DMS53 (cell line): ENCODE data around the gene TTLL11.

Source experiments
- DNase-seq: peaks from one replicate; lab custom pipeline; 2025; lab: John Stamatoyannopoulos, UW

The TTLL11 gene

DNA sequence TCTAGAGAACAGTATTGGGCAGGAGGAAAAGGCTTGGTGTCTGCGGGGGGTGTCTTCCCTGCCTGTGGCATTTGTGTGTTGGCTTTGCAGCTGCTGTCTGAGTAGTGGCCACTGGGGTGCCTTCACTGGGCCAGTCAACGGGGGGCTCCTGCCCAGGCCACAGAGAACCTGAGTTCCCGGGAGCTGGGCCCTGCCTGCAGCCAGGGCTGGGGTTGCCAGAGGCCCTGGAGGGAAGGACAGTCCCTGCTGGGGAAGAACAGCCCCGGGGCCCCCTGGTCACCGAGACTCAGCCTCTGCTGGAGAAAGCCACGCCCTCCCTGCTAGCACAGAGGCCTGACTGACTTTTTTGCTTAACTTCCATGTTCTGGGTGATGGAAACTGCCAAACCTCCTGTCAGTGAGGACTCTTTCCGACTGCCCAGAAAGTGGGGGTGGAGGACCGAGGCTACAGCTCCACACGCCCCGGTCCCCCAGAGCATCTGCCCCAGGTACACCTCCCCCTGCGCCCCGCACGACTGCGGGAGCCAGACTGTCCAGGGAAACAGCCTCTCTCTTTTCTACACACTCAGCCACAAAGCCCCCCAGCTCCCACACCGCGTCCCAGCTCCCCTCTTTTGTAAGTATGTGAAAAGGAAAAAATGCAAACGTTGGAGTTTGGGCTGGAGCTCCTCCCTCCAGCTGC, 308.2 kb downstream of the TTLL11 start:
- no peak for DNase-seq

DNA sequence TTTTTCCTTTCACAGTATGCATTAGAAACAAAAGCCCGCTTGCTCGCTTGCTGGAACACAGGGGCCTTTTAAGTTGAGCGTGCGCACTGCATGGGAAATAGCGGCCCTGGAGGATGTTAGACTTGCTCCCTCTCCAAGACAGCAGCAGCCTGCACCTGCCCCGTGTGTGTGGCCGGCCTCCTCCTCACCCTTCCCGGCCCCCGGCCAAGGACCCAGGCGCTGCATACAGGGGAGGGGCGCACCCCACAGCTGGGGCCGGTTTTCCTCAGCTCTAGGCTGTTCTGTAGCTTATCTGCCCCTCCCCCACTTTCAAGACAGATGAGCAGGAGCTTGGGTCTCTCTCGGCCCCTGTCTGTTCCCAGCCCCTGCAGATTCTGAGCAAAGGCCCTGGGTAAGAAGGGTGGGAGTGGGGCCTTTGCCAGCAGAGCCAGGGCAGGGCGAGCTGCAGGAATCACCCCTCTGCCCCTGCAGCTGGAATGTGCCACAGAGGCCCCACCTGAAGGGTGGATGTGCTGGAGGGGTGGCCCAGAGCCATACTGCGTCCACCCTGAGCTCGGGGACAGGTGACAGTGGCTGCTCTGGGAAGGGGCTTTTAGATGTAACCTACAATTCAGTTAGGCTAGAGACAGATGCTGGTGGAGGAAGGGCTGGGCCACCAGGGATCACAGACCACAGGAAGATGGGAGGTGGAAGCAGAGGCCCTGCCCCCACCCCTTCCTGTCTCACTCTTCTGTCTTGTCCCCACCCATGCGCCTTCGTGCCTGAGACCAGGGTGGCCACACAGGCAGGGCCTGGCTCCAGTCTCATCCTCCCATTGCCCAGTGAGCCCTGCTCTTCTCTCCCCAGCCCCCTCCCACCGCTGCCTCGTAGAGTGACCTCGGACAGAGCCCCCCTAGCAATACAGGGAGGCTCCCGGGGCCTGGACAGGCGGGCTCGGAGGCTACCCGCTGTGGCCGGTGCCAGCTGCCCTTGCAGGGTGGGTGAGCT, 309.3 kb downstream of the TTLL11 start:
- no peak for DNase-seq

- no peak for DNase-seq
Observed at GRCh38 chr9:121783111-121783510, 310.0 kb downstream of the TTLL11 start.

DNA sequence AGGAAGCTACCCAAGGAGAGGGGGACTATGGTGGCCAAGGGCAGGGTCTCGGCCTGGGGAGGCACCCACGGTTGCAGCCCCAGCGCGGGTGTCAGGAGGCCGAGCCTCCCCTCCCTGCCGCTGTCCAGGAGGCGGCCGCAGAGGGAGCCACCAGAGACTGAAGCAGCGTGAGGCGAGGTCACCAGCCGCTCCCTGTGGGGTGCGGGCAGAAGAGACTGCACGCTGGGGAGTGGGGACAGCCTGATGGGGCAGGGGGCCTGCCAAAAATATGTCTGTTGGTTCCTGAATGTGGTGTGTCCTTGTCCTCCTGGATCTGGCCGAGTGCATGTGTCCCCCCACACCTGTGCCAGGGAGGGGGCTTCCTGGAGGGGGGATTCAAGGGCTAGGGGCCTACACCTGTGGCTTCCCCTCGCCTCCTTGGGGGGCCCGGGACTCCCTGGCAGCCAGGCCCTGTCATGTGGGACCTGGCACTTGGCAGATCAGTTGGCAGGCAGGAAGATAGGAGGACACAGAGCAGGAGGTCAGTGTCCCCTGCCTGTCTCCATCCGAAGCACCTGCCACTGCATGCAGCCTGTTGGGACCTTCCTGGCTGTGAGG, 310.5 kb downstream of the TTLL11 start:
- no peak for DNase-seq

DNA sequence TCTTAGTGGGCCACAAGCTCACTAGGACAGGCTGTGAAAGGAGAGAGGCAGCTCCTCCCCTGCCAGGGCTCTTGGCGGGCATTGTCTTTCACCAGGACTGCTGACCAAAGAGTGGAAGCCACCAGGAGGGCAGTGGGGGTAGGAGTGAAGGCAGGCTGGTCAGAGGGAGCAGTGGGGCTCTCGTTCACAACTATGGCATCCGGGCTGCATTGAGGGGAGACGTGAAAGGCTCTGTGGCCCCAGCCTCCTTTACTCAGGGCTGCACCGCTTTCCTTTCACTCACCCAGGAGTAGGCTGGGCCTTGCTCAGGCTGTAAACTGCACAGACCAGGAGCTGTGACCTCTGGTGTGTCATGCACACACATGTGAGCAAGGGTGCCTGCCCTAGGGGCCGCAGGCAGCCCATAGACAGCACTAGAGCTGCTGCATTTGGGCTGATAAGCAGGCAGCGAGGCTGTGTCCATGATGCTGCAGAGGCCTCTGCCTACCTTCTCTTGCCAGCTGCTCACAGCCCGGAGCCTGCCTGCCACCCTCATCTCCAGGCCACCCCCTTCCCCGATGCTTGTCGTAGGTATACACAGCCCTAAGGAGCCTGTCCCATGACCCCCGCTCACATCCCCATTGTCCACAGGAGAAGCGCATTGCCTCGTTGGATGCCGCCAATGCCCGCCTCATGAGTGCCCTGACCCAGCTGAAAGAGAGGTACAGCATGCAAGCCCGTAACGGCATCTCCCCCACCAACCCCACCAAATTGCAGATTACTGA, 311.2 kb downstream of the TTLL11 start:
- DNase-seq, result no peak

- no peak for DNase-seq
Observed at GRCh38 chr9:121781145-121781548, 312.0 kb downstream of the TTLL11 start.

DNA sequence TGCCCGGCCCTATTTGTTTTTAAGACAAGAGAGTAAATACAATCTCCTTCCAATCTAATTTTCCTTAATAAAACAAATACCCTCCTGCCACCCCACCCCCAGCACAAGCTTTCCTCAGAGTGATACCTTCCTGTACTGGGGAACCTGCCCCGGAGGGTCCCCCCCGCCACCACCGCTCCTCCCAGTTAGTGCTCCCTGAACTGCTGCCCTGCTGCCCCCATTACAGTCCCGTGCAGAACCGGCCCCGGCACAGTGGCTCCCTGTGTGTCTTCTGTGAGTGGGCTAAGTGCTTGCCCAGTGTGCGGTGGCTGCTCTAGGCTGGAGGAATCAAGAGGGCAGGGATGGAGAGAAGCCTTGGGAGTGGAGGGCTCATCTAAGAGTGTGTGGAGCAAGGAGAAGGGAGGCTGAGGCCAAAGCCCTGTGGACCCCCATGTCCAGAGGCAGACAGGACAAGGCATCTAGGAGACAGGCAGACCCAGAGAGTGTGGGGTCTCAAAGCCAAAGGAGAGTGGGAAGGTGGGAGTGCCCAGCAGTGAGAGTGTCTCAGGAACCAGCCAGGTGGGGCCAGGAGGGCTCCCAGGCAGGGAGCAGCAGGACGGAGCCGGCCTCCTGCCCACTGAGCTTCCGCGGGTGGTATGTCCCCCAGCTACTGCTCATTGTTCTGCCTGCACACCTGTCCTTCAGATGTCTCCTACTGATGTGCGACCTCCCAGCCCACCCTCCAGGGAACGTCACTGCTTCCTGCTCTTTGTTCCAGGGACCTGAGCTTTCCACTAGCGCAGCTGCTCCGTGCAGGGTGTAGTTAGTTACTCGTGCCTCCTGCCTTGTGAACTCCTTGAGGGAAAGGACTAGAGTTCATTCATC, 312.7 kb downstream of the TTLL11 start:
- DNase-seq, result no peak

GRCh38 chr9:121779381-121780117, 313.6 kb downstream of the TTLL11 start:
- DNase-seq, result no peak

GRCh38 chr9:121778252-121779225, 314.6 kb downstream of the TTLL11 start:
- no peak for DNase-seq

DNA sequence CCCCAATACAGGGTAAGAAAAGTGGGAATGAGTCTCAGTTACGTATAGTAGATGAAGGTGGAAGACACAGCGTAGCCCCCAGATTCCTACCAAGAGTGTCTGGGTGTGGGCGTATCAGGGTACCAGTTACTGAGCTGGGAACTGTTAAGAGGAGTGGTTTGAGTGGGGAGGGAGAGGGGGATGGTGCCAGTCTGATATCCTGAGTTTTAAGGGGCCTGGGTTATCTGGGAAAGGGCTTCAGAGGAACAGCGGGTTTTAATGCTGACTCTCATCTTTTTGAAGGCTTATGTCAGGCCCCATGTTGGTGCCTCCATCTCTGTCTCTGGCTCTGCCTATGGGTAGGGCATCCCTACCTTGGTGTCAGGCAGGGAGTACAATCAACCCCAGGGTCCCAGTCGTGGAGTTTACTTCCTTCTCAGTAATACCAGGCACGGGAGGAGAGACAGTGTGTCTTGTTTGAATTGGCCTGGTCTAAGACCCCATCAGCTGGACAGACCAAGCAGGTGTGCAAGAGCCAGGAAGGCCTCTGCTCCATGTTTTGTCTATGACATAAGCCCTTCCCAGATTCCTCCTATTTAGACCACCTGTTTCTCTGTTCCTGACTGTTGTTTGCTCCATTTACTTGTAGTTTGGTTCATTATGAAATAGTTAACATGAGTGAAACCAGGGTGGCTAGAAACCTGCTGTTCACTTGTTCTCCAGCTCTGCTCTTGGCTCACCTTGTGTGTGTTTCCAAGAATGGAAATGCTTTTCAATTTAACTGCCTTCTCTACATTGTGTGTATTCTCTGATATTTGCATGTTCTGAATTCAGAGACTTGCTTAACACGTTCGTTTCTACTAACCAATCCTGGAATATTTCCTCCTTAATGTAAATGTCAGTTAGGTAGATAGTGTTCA, 316.1 kb downstream of the TTLL11 start:
- no peak for DNase-seq

DNA sequence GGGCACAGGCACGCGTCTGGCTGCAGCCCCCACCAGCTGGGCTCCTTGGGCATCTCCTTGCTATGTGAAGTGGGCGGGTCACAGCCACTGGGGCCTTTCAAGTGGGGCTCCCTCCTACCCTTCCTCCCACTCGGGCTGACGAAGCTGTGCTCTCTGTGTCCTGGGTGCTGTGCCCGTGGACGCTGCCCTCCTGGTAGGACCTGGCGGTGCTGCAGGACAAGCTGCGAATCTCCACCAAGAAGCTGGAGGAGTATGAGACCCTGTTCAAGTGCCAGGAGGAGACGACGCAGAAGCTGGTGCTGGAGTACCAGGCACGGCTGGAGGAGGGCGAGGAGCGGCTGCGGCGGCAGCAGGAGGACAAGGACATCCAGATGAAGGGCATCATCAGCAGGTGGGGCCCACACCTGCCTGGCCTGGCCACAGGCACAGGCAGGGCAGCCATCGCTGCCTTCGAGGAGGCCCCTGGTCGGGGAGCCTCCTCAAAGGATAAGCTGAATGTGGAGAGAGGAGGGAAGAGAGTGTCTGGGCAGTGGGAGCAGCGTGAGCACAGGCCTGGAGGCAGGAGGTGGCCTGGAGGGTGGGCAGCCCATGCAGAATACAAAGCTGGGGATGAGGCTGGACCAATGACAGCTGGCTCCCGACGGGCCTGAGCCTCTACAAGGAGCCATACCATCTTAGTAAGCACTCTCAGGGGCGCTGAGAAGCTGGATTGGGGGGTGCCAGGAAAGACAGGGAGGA, 316.9 kb downstream of the TTLL11 start:
- no peak for DNase-seq

- DNase-seq, result no peak
Observed at GRCh38 chr9:121774715-121775613, 318.1 kb downstream of the TTLL11 start.

DNA sequence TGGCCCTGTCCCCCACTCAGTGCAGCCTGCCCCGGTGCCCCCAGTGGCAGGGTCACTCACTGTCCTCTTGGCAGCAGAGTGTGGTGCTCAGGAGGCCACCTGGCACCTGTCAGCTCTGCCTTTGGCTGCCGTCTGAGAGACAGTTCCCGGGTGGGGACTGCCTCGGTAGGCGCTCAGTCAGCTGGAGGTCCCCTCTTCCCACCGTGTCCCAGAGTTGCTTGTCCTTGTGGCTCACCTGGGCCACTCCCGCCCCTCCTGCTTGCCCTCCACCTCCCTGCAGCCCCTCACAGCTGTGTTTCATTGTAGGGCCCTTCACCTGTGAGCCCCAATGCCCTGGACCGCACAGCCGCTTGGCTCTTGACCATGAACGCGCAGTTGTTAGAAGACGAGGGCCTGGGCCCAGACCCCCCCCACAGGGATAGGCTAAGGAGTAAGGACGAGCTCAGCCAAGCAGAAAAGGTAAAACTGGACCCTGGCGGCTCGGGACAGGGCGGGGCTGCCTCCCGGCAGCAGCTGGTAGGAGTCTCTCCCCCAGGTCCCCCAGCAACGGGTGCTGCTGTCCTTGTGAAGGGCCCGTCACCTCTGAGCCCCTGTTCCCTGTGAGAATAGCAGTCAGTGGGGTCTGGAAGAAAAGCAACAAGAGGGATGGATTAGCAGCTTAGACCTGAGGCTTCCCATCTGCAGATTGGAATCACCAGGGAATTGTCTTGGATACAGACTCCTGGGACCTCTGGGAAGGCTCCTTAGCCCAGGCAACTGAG, 319.0 kb downstream of the TTLL11 start:
- DNase-seq, result no peak

- no peak for DNase-seq
Observed at GRCh38 chr9:121773286-121773953, 319.7 kb downstream of the TTLL11 start.
